Heart right ventricle (tissue), 16 donors: Measurements from ENCODE around the gene MAST1. TPM values are rescaled to one million over a fixed set of nuclear protein-coding genes. Genes with fewer than 3 reads are reported as not detected.
"Not testable (repeated sequence)": the region's sequence is repeated elsewhere in the genome, so short reads cannot be mapped to it uniquely, and the experiment has no call there.

Experiments
- ATAC-seq, 8 donors: fragments of 200-7000 bp; cut with Tn5 transposase; one replicate each; pipeline ENCODE4 v1.9.1; 2020; ENCODE audit warnings: mild to moderate bottlenecking in 8 of 8, moderate library complexity in 8 of 8, moderate number of reproducible peaks in 1 of 8
- DNase-seq, 2 donors: peaks; one replicate each; pipeline ENCODE4 v3.0.0-alpha.2; 2020
- H3K27ac ChIP-seq, 10 donors: fragments of 200-600 bp; sonication (generic) in 2 of 10; one replicate each; pipeline versions ENCODE4 v1.5.0 to v1.8.0; 2020 to 2022; ENCODE audit warnings: mild to moderate bottlenecking in 3 of 10
- H3K27me3 ChIP-seq, 7 donors: fragments of 200-600 bp; one replicate each; pipeline ENCODE4 v1.8.0; 2021 to 2022; ENCODE audit warnings: mild to moderate bottlenecking in 2 of 7
- H3K36me3 ChIP-seq, 9 donors: fragments of 200-600 bp; sonication (generic) in 1 of 9; one replicate each; pipeline versions ENCODE4 v1.5.0 to v1.8.0; 2020 to 2022; ENCODE audit warnings: mild to moderate bottlenecking in 2 of 9
- H3K4me1 ChIP-seq, 9 donors: fragments of 200-600 bp; sonication (generic) in 1 of 9; one replicate each; pipeline versions ENCODE4 v1.5.0 to v1.8.0; 2020 to 2022; ENCODE audit warnings: mild to moderate bottlenecking in 4 of 9
- H3K4me3 ChIP-seq, 10 donors: fragments of 200-600 bp; sonication (generic) in 2 of 10; one replicate each; pipeline versions ENCODE4 v1.5.0 to v1.8.0; 2020 to 2022; ENCODE audit warnings: mild to moderate bottlenecking in 7 of 10, moderate library complexity in 2 of 10
- H3K9me3 ChIP-seq, 11 donors: fragments of 200-600 bp in 10 of 11; sonication (generic) in 2 of 11; one replicate each; pipeline versions ENCODE4 v1.5.0 to v1.8.0; 2013 to 2022; ENCODE audit warnings: mild to moderate bottlenecking in 2 of 11, control low read depth in 1 of 11, moderate library complexity in 1 of 11
- WGBS, 2 donors: extraction: QIAGEN DNeasy Blood & Tissue Kit; methylation state at CpG; one replicate each; pipeline ENCODE4 v1.1.7; 2013; ENCODE audit warnings: inconsistent platforms in 1 of 2; 5-methylcytosine and 5-hydroxymethylcytosine counted together
- intact Hi-C, 10 donors: fragments of 100-400 bp; cut with DNase I; formaldehyde crosslinking; loops; one replicate each; pipeline versions ENCODE4 v1.11.1 to v1.14.2; 2022
- polyA plus RNA-seq, 2 donors: library from polyadenylated mRNA; stranded (reverse); fragments of 200-250 nt; gene quantifications; one replicate each; pipeline ENCODE4 v1.2.3, GENCODE V29; 2013
- total RNA-seq, 10 donors: library from RNA; stranded (reverse); fragmentation: NEBNext Ultra II Directional in 3 of 10; extraction: Animal tissue kit (Norgen Biotek cat#: 25700) in 3 of 10; gene quantifications; one replicate each; pipeline versions ENCODE4 v1.2.1 to v1.2.4, GENCODE V29; 2021 to 2023
- TF ChIP-seq, protein P1 (sequence below), 9 donors: fragments of 200-600 bp; sonication (generic) in 2 of 9; IDR thresholded peaks; one replicate each; pipeline versions ENCODE4 v1.5.0 to v1.8.0; 2021 to 2022; ENCODE audit warnings: antibody characterized with exemption in 9 of 9, mild to moderate bottlenecking in 5 of 9, moderate library complexity in 1 of 9
- donor health status: Arrhythmogenic right ventricular cardiomyopathy.
- donor health status: ischemic (EF 13 %, LVEDD 7.1; RV severe dilation, severe dysfunction).
- donor health status: healthy with polysubstance abuse.
- donor health status: DM: no; HTN: yes; CAD: no.
- donor health status: DM: no; HTN: no; CAD: no.
- donor health status: ischemic (EF 25% LVEDD 6.9; RV normal size, moderate dysfunction).
- donor health status: ischemic (EF 25% LVEDD 5.7; RV mildly dilated, moderate dysfunction).
- donor health status: healthy.
- donor health status: DM: yes; HTN: yes; CAD: no.
- donor health status: Ischemic cardiomyopathy.
- donor health status: ischemic (EF 35%, LVEDD 5.7; RV mildly dilated, moderate dysfunction).
- donor health status: nonischemic (EF 11% LVEDD 7.7; RV severe dilation, severe dysfunction).
- donor health status: DM: yes; HTN: yes; CAD: no.
- donor health status: PGD.
- donor health status: ischemic (EF 29% LVEDD 5.4; RV normal size, mild dysfunction).
- donor health status: nonischemic (EF 23%, LVEDD 6.1; RV moderate dilation, normal function).

Gene MAST1
- total and polyA plus RNA-seq, 12 donors = 0.07 to 0.88 (median 0.31) TPM; not detected in 2

DNA sequence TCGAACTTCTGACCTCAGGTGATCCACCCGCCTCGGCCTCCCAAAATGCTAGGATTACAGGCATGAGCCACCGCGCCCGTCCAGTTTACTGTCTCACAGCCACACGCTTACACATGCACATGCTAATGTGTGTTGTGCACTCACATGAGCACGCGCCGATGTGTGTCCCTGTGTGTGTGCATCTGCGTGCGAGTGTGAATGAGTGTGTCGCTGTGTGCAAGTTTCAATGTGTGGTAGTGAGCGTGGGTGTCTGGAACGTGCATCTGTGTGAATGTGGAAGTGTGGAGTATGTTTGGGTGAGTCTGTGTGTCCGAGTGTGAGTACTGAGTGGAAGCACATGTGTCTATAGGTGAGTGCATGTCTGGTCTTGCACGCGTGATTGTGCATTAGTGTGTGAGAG, 4.2 kb downstream of the MAST1 start:
- Histone ChIP-seq H3K4me1 (peaks cover 0 to 26% (median 13%) of the 10 kb centered on the region in 9 donors), H3K27ac (no peak overlapping the region), H3K27me3 (peaks cover 10 to 98% (median 83%) of the 10 kb centered on the region in 7 donors), H3K9me3 (no peaks in the 10 kb centered on the region), H3K4me3 (no peak overlapping the region), H3K36me3 (no peaks in the 10 kb centered on the region)
- intact Hi-C loops = loop anchor here in 4 of 10 donors (5.0 to 10.0 kb wide), 3 partner anchors 35 to 75 kb away; partner anchors contain the start of genes HOOK2 (in 1 of the 4) and RNASEH2A (in 1 of the 4)
- 93 to 96% methylated on average over 18 of the region's 18 CpGs for WGBS, 2 donors
- ATAC-seq (no peak), DNase-seq (no peak)
- TF ChIP-seq, protein P1, sequence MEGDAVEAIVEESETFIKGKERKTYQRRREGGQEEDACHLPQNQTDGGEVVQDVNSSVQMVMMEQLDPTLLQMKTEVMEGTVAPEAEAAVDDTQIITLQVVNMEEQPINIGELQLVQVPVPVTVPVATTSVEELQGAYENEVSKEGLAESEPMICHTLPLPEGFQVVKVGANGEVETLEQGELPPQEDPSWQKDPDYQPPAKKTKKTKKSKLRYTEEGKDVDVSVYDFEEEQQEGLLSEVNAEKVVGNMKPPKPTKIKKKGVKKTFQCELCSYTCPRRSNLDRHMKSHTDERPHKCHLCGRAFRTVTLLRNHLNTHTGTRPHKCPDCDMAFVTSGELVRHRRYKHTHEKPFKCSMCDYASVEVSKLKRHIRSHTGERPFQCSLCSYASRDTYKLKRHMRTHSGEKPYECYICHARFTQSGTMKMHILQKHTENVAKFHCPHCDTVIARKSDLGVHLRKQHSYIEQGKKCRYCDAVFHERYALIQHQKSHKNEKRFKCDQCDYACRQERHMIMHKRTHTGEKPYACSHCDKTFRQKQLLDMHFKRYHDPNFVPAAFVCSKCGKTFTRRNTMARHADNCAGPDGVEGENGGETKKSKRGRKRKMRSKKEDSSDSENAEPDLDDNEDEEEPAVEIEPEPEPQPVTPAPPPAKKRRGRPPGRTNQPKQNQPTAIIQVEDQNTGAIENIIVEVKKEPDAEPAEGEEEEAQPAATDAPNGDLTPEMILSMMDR (IDR thresholded peaks at IDR 0.05) = no peak

DNA sequence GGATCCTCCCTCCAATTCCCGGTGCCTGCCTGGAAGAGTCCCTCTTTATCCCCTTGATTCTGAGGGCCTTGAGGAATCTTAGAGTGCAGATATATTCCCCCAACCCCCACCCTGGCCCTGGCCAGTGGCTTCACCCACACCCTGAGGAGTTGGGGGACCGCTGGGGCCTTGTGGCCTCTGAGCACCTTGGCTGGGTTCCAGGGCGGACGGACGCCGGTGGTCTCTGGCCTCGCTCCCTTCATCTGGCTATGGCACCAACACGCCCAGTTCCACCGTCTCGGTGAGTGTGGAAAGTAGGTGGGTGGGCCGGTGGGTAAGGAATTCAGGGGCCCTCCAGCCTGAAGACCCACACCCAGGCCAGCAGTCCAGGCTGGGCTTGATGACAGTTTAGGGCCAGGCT, 5.0 kb downstream of the MAST1 start:
- WGBS, 2 donors = 75 to 80% methylated on average over 11 of the region's 11 CpGs
- ATAC-seq = no peak
- intact Hi-C loops = loop anchor here in 4 of 10 donors (5.0 to 10.0 kb wide), 3 partner anchors 36 to 76 kb away; partner anchors contain the start of genes HOOK2 (in 1 of the 4) and RNASEH2A (in 1 of the 4)

DNA sequence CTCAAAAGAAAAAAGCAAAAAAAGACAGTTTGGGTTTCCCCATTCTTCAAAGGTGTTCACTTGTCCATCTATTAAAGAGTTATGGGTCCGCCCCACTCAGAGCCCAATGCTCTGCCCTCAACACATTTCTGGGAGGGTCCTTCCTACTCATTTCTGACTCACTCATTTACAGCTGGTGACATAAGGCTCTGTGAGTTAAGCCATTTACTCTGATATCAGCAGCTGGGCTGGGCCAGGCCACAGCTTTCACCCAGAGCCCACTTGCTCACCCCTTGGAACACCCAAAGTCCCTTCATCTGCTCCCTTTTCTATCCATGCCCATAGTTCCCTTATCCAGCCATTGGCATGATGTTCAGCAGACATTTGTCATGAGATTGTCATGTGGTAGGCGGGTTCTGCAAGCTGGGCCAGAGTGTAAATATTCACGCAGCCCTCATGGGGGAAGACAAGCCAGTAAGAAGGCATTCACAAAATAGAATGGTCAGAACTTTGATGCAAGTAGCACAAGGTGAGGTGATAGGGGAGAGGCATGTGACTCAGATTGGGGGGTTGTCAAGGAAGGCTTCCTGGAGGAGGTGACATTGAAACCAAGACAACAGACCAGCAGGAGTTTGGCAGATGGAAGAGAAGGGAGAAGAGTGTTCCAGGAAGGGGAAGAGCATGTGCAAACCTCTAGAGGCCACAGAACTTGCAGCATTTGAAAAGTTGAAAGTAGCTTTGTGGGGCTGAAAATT, 5.9 kb downstream of the MAST1 start:
- H3K27me3 ChIP-seq = peaks cover 4 to 82% (median 67%) of the 10 kb centered on the region in 7 donors
- ATAC-seq (no peak), DNase-seq (no peak)
- 82 to 86% methylated on average over 3 of the region's 3 CpGs for WGBS, 2 donors
- no peaks in the 10 kb centered on the region for H3K36me3 ChIP-seq
- TF ChIP-seq, protein P1 (IDR thresholded peaks at IDR 0.05) = no peak
- no peak overlapping the region for H3K27ac ChIP-seq
- intact Hi-C loops = loop anchor here in 4 of 10 donors (5.0 to 10.0 kb wide), 3 partner anchors 37 to 77 kb away; partner anchors contain the start of genes HOOK2 (in 1 of the 4) and RNASEH2A (in 1 of the 4)
- H3K4me1 ChIP-seq = peaks cover 3 to 21% (median 9%) of the 10 kb centered on the region in 9 donors
- H3K9me3 ChIP-seq = no peaks in the 10 kb centered on the region
- H3K4me3 ChIP-seq = no peak overlapping the region

More for the DNA sequence above, 5.0 kb downstream of the MAST1 start:
- no peak overlapping the region for H3K4me3 ChIP-seq
- TF ChIP-seq, protein P1 (IDR thresholded peaks at IDR 0.05) = no peak
- peaks cover 10 to 90% (median 75%) of the 10 kb centered on the region in 7 donors for H3K27me3 ChIP-seq
- peaks cover 3 to 28% (median 14%) of the 10 kb centered on the region in 9 donors for H3K4me1 ChIP-seq
- no peaks in the 10 kb centered on the region for H3K9me3 ChIP-seq
- no peak overlapping the region for H3K27ac ChIP-seq
- no peaks in the 10 kb centered on the region for H3K36me3 ChIP-seq
- no peak for DNase-seq

DNA sequence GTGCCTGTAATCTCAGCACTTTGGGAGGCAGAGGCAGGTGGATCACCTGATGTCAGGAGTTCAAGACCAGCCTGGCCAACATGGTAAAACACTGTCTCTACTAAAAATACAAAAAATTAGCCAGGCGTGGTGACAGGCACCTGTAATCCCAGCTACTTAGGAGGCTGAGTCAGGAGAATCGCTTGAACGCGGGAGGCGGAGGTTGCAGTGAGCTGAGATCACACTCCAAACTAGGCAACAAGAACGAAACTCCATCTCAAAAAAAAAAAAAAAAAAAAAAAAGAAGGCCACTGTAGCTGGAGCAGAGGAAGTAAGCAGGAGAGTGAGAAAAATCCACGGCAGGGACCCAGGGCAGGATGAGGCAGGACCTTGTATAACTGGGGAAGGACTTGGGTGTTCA, 8.3 kb downstream of the MAST1 start:
- H3K36me3 ChIP-seq, H3K27ac ChIP-seq, DNase-seq, ATAC-seq, H3K9me3 ChIP-seq, H3K4me3 ChIP-seq: not testable (repeated sequence)
- peaks cover 0 to 57% (median 42%) of the 10 kb centered on the region in 7 donors for H3K27me3 ChIP-seq
- H3K4me1 ChIP-seq = peaks cover 0 to 10% (median 5%) of the 10 kb centered on the region in 9 donors
- intact Hi-C loops = loop anchor here in 8 of 10 donors (2.0 to 10.0 kb wide), 9 partner anchors 72 to 284 kb away; partner anchors contain the start of gene HOOK2 (in 1 of the 8)
- 84 to 87% methylated on average over 7 of the region's 7 CpGs for WGBS, 2 donors
